Measurements from ENCODE around the gene PGBD2. TPM values are rescaled to one million over a fixed set of nuclear protein-coding genes. Genes with fewer than 3 reads are reported as not detected.

The PGBD2 gene
- total and polyA plus RNA-seq, 2 of the 4 experiments (the other 2 are of a cell fraction): 4.8 to 6.8 TPM

DNA sequence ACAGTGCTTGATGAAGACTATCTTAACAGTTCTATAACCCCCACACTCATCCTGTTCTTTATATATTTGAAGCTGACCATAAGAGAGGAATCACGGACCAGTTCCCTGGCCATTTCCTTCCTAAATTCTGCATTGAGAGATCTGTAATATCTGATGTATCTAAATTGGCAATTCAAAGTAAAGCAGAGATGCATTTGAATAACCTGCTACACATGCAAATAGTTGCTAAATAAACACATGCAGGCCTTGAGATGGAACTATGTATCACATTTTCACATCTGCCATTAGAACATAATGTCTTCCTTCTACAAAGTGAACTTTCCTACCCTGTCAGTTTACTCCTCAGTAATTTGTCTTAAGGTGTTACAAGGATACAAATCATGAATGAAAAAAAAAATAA lies 20.4 kb upstream of the PGBD2 start:
- Histone ChIP-seq H3K9ac (ENCODE audit: low read depth, low read length) (no peak overlapping the region), H3K79me1 (ENCODE audit: low read depth in 1 of 2, low read length in 2 of 2) (no peaks in the 10 kb centered on the region), H3K23ac (ENCODE audit: low read depth, low read length) (no peak overlapping the region), H2AK9ac (replicated peaks; ENCODE audit: low read depth, low read length, poor library complexity) (no peak overlapping the region), H3K4me3 (ENCODE audit: insufficient read depth, low read depth, low read length) (no peak overlapping the region), H4K20me1 (ENCODE audit: insufficient read depth, low read length) (no peaks in the 10 kb centered on the region), H3K18ac (ENCODE audit: low read depth, low read length) (no peak overlapping the region), H3K4ac (ENCODE audit: low read depth, low read length) (no peak overlapping the region), H3K9me3 (ENCODE audit: control insufficient read depth, insufficient read depth, low read length) (no peaks in the 10 kb centered on the region), H2BK20ac (ENCODE audit: low read depth, low read length) (no peak overlapping the region), H3K4me2 (ENCODE audit: low read depth, low read length) (no peak overlapping the region), H3K9me1 (ENCODE audit: insufficient read depth, low read length) (peaks cover 2% of the 10 kb centered on the region; the same call in 1 of the 2 replicates), H2AFZ (replicated peaks; ENCODE audit: low read length, poor library complexity) (no peak overlapping the region), H3K27me3 (ENCODE audit: control insufficient read depth, insufficient read depth, low read length) (peaks cover 2% of the 10 kb centered on the region; the same call in 1 of the 2 replicates), H3K56ac (ENCODE audit: extremely low read depth, insufficient read depth, low read length) (no peak overlapping the region), H3K14ac (replicated peaks; ENCODE audit: low read depth, low read length) (no peak overlapping the region), H3K27ac (ENCODE audit: insufficient read depth, low read length) (no peak overlapping the region), H3K4me1 (ENCODE audit: control insufficient read depth, insufficient read depth, low read length) (no peaks in the 10 kb centered on the region), H2AK5ac (ENCODE audit: low read depth, low read length) (no peak overlapping the region), H4K8ac (ENCODE audit: low read depth in 2 of 2, low read length in 2 of 2) (no peak overlapping the region), H3K36me3 (ENCODE audit: control insufficient read depth, insufficient read depth, low read length) (no peaks in the 10 kb centered on the region), H2BK15ac (ENCODE audit: low read depth, low read length) (no peak overlapping the region), H4K5ac (ENCODE audit: low read depth, low read length) (no peak overlapping the region), H2BK5ac (ENCODE audit: low read depth, low read length, poor library complexity, severe bottlenecking) (no peak overlapping the region), H4K91ac (ENCODE audit: insufficient read depth, low read depth, low read length) (no peak overlapping the region), H2BK120ac (ENCODE audit: low read depth, low read length) (no peak overlapping the region)
- ChIA-PET POLR2A (ENCODE audit: unreplicated experiment) (no interaction called here), CTCF (interaction anchor here (1.1 kb wide), 1 partner anchor 9 kb away, joined by 5 read pairs; no protein-coding TSS in a partner anchor)
- intact Hi-C loops (cut with micrococcal nuclease) (no loop called here), dilution Hi-C loops (cut with HindIII; ENCODE audit: low sequenced_read_pairs, unreplicated experiment) (no loop called here), in situ Hi-C loops (cut with MboI; ENCODE audit: low sequenced_read_pairs) (no loop called here)
- no TSS peak for BruUV-seq (replicated peaks)
- ATAC-seq (ENCODE audit: low read depth): no peak
- no peak for DNase-seq
- no CpG with 5 or more reads among the region's 1 CpG for WGBS, 2 experiments (ENCODE audit: extremely low coverage in 2 of 2, insufficient read length in 1 of 2)
- TF ChIP-seq CEBPB (IDR thresholded peaks at IDR 0.05; ENCODE audit: low read depth, low read length) (no peak), FOS (IDR thresholded peaks at IDR 0.05; ENCODE audit: low read depth, low read length) (no peak), RFX5 (IDR thresholded peaks at IDR 0.05; ENCODE audit: low read depth, low read length) (no peak), MXI1 (IDR thresholded peaks at IDR 0.05; ENCODE audit: borderline replicate concordance, low read depth, low read length) (no peak), MAFK (IDR thresholded peaks at IDR 0.05; ENCODE audit: low read depth, low read length) (no peak), RCOR1 (IDR thresholded peaks at IDR 0.05; ENCODE audit: insufficient replicate concordance, low read length) (no peak), CHD1 (IDR thresholded peaks at IDR 0.05; ENCODE audit: low read depth, low read length) (no peak), POLR2A (IDR thresholded peaks at IDR 0.05; ENCODE audit: low read depth, low read length) (no peak), NFE2L2 (IDR thresholded peaks at IDR 0.05; ENCODE audit: low read depth, low read length) (no peak)
- TF ChIP-seq, protein P1, sequence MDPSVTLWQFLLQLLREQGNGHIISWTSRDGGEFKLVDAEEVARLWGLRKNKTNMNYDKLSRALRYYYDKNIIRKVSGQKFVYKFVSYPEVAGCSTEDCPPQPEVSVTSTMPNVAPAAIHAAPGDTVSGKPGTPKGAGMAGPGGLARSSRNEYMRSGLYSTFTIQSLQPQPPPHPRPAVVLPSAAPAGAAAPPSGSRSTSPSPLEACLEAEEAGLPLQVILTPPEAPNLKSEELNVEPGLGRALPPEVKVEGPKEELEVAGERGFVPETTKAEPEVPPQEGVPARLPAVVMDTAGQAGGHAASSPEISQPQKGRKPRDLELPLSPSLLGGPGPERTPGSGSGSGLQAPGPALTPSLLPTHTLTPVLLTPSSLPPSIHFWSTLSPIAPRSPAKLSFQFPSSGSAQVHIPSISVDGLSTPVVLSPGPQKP (IDR thresholded peaks at IDR 0.05; ENCODE audit: borderline replicate concordance, low read depth, low read length): no peak
- TF ChIP-seq, protein P2, sequence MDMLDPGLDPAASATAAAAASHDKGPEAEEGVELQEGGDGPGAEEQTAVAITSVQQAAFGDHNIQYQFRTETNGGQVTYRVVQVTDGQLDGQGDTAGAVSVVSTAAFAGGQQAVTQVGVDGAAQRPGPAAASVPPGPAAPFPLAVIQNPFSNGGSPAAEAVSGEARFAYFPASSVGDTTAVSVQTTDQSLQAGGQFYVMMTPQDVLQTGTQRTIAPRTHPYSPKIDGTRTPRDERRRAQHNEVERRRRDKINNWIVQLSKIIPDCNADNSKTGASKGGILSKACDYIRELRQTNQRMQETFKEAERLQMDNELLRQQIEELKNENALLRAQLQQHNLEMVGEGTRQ (IDR thresholded peaks at IDR 0.05; ENCODE audit: low read depth, low read length): no peak
- TF ChIP-seq, protein P3, sequence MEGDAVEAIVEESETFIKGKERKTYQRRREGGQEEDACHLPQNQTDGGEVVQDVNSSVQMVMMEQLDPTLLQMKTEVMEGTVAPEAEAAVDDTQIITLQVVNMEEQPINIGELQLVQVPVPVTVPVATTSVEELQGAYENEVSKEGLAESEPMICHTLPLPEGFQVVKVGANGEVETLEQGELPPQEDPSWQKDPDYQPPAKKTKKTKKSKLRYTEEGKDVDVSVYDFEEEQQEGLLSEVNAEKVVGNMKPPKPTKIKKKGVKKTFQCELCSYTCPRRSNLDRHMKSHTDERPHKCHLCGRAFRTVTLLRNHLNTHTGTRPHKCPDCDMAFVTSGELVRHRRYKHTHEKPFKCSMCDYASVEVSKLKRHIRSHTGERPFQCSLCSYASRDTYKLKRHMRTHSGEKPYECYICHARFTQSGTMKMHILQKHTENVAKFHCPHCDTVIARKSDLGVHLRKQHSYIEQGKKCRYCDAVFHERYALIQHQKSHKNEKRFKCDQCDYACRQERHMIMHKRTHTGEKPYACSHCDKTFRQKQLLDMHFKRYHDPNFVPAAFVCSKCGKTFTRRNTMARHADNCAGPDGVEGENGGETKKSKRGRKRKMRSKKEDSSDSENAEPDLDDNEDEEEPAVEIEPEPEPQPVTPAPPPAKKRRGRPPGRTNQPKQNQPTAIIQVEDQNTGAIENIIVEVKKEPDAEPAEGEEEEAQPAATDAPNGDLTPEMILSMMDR (conservative IDR thresholded peaks at IDR 0.05; ENCODE audit: low read depth, low read length): no peak

Measured in IMR-90 (cell line).